ENCODE data around the gene PIGZ. TPM values are rescaled to one million over a fixed set of nuclear protein-coding genes. Genes with fewer than 3 reads are reported as not detected.

The PIGZ gene
- total RNA-seq, 1 experiment from 2014 or later: 0.15 TPM

DNA sequence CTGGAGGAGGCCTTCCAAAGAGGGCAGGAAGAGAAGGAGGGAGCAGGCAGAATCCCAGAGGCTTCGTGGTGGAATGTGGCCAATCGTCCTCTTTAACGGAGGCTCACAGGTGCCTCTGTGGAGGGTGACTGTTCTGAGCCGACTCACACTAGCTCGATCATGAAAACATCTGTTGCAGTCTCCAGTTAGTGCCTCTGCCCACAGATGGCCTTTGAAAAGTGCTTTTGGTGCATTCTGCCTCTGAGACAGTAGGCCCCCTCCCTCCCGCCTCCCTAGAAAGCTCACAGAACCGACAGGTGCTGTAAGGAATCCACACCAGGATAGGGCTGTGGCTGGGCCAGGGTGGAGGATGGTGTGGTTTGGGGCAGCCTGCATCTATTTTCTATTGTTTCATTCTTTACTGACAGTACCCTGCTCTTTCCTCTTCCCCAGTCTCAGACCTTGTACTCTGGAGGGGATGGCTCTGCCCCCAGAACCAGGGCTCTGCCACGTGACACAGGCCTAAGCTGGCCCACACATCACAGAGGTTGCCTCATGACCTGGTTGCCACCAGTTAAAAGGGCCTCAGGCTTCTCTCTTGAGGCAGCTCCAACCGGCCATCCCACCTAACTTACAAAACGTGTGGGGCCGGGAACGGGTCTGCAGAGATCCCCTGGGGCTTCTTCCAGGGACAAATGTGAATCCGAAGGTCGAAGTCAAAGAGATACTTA is 27.2 kb upstream of the PIGZ start:
- no peak overlapping the region for H3K27ac ChIP-seq (ENCODE audit: insufficient read length, low read depth, low read length)

More for the DNA sequence above, 27.2 kb upstream of the PIGZ start:
- Histone ChIP-seq H2BK5ac (ENCODE audit: insufficient read length, low read length) (no peak overlapping the region), H3K14ac (ENCODE audit: insufficient read depth, low read length) (no peak overlapping the region), H3K56ac (ENCODE audit: insufficient read length, low read depth, low read length) (no peak overlapping the region), H3K23me2 (ENCODE audit: insufficient read length, low read depth, low read length, poor library complexity, severe bottlenecking) (no peaks in the 10 kb centered on the region), H4K8ac (replicated peaks; ENCODE audit: insufficient read length, low read depth, low read length) (no peak overlapping the region), H2BK120ac (ENCODE audit: low read depth, low read length, poor library complexity, severe bottlenecking) (no peak overlapping the region), H2BK12ac (ENCODE audit: insufficient read length, low read depth, low read length) (no peak overlapping the region), H4K5ac (ENCODE audit: insufficient read length, low read depth, low read length) (no peak overlapping the region), H3K4me2 (ENCODE audit: insufficient read depth, insufficient read length, low read length) (no peak overlapping the region), H4K91ac (ENCODE audit: insufficient read length, low read depth, low read length) (no peak overlapping the region), H3K18ac (ENCODE audit: insufficient read length, low read depth, low read length) (no peak overlapping the region), H3K4me1 (ENCODE audit: insufficient read depth, low read length) (no peaks in the 10 kb centered on the region), H2BK15ac (ENCODE audit: low read depth, low read length) (no peak overlapping the region), H4K20me1 (ENCODE audit: control insufficient read depth, insufficient read depth, insufficient read length) (no peaks in the 10 kb centered on the region), H3K9ac (ENCODE audit: extremely low read depth, insufficient read length, low read length) (no peak overlapping the region), H3K4ac (ENCODE audit: low read depth, low read length) (no peak overlapping the region), H2BK20ac (ENCODE audit: low read depth, low read length, poor library complexity, severe bottlenecking) (no peak overlapping the region), H3K79me1 (ENCODE audit: insufficient read depth, low read depth, low read length, poor library complexity, severe bottlenecking) (no peaks in the 10 kb centered on the region), H3K27me3 (ENCODE audit: insufficient read depth, low read length) (0 out of 2 replicates have a peak, but pooled peaks cover under 1% of the 10 kb centered on the region), H3K23ac (ENCODE audit: insufficient read length, low read depth, low read length) (no peak overlapping the region), H2AK5ac (ENCODE audit: insufficient read length, low read length) (no peak overlapping the region), H2AFZ (ENCODE audit: low read length) (no peak overlapping the region), H3K9me3 (ENCODE audit: control insufficient read depth, low read depth, low read length) (no peaks in the 10 kb centered on the region), H3T11ph (ENCODE audit: low read length) (no peak overlapping the region), H3K79me2 (ENCODE audit: insufficient read depth, low read length) (no peaks in the 10 kb centered on the region)
- Mint-ChIP-seq H3K27me3 (ENCODE audit: low read depth) (no peaks in the 10 kb centered on the region; the same call in 1 of the 2 replicates), H3K9me3 (no peaks in the 10 kb centered on the region), H3K27ac (no peak overlapping the region), H3K4me3 (no peak overlapping the region), H3K4me1 (peaks cover 0 to 7% of the 10 kb centered on the region in 2 experiments; a peak in 2 of 4 replicates), H3K36me3 (ENCODE audit: insufficient read depth in 1 of 3, low read depth in 3 of 3) (no peaks in the 10 kb centered on the region)
- WGBS (ENCODE audit: extremely low coverage, insufficient read length, low lambda C conversion rate): no CpG with 5 or more reads among the region's 14 CpGs
- no peak for DNase-seq
- TF ChIP-seq, protein P1, sequence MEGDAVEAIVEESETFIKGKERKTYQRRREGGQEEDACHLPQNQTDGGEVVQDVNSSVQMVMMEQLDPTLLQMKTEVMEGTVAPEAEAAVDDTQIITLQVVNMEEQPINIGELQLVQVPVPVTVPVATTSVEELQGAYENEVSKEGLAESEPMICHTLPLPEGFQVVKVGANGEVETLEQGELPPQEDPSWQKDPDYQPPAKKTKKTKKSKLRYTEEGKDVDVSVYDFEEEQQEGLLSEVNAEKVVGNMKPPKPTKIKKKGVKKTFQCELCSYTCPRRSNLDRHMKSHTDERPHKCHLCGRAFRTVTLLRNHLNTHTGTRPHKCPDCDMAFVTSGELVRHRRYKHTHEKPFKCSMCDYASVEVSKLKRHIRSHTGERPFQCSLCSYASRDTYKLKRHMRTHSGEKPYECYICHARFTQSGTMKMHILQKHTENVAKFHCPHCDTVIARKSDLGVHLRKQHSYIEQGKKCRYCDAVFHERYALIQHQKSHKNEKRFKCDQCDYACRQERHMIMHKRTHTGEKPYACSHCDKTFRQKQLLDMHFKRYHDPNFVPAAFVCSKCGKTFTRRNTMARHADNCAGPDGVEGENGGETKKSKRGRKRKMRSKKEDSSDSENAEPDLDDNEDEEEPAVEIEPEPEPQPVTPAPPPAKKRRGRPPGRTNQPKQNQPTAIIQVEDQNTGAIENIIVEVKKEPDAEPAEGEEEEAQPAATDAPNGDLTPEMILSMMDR (conservative IDR thresholded peaks at IDR 0.05): no peak
